ENCODE results near the gene PTPRCAP. TPM values are rescaled to one million over a fixed set of nuclear protein-coding genes. Genes with fewer than 3 reads are reported as not detected.
A peak's percentile ranks its signal among the peaks of the same experiment; 100 is the strongest.

The PTPRCAP gene
- total and polyA plus RNA-seq, 2 donors (not counting 1 experiment from before 2014, with no cell fraction given): 266 to 565 TPM

DNA sequence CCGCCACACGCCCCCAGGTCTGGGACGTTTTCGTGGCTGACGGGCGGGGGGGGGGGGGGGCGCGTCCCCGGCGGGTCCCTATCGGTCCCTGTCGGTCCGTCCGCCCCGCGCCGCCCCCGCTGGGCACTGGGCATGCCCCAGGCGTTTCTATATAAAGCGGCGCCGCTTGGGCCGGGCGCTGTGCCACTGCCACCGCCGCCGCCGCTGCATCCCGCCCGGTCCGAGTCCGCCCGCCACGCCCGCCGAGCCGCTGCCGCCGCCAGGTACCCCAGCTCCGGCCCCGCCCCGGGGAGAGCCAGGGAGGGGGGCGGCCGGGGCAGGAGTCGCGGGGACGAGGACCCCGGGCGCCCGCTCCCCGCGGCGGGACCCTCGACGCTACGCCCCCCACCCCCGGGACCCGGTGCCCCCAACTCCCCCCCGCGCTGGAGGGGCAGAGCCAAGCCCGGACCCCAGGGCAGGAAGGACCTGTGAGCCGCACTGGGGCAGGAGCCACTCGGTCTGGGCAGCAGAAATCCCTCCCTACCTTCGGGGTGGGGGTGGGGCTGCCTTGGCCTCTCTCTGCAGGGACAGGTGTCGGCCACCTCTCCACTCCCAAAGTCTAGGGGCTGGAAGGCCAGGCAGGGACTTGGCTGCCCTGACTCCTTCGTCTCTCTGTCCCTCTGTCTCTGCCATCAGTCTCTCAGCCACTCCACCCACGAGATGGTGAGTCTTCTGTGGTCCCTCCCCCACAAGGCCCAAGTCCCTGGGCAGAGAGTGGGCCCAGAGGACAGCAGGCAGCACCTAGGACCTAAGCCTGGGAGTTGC lies 21.8 kb downstream of the PTPRCAP start, which contains the start of gene CARNS1:
Gene CARNS1, plus strand, starts transcription at position 178 of the 804 bp plus-strand sequence. Its CDS starts 522 bp downstream, at position 700.
- no peaks in the 10 kb centered on the region for H3K27me3 Mint-ChIP-seq
- peaks cover 34% of the 10 kb centered on the region for H3K79me2 ChIP-seq (ENCODE audit: control insufficient read depth, insufficient read depth, low read length)

More for the DNA sequence above, 21.8 kb downstream of the PTPRCAP start, which contains the start of gene CARNS1:
- peak within 1 kb of the TSS; percentile 98 for H3K27ac Mint-ChIP-seq
- peak within 1 kb of the TSS; percentile 89 for H3K4me3 Mint-ChIP-seq
- Histone ChIP-seq H3K4me1 (ENCODE audit: control insufficient read depth in 2 of 2, insufficient read depth in 2 of 2, low read length in 2 of 2) (peaks cover 86 to 93% of the 10 kb centered on the region in 2 donors), H3K27me3 (replicated peaks in 1 of 4; ENCODE audit: control extremely low read depth in 1 of 4, control insufficient read depth in 3 of 4, insufficient read depth in 4 of 4, low read length in 3 of 4) (no peaks in the 10 kb centered on the region), H3K27ac (ENCODE audit: low read length in 2 of 2) (peak within 1 kb of the TSS; percentile 56 to 71), H3K9me3 (ENCODE audit: control extremely low read depth in 1 of 3, control insufficient read depth in 2 of 3, insufficient read depth in 1 of 3, low read length in 2 of 3) (peaks cover 0 to 2% (median 0%) of the 10 kb centered on the region in 3 donors), H3K4me2 (replicated peaks; ENCODE audit: low read depth, low read length, poor library complexity, severe bottlenecking) (peak within 1 kb of the TSS; percentile 95), H3K9ac (ENCODE audit: low read length) (peak within 1 kb of the TSS; percentile 61), H3K4me3 (ENCODE audit: control extremely low read depth in 1 of 5, extremely low read depth in 1 of 5, insufficient read depth in 1 of 5, low read depth in 2 of 5, low read length in 4 of 5) (peak within 1 kb of the TSS in 4 of 5 experiments; percentile 40 to 62 (median 54)), H2AFZ (ENCODE audit: insufficient read depth, low read depth, low read length, poor library complexity, severe bottlenecking) (peak within 1 kb of the TSS; percentile 72), H4K20me1 (ENCODE audit: control insufficient read depth, insufficient read depth, low read length, poor library complexity, severe bottlenecking) (no peaks in the 10 kb centered on the region), H3K36me3 (replicated peaks in 1 of 2; ENCODE audit: control extremely low read depth in 1 of 2, control insufficient read depth in 1 of 2, extremely low read depth in 1 of 2, insufficient read depth in 2 of 2, low read length in 1 of 2) (no peaks in the 10 kb centered on the region)
- TF ChIP-seq EZH2 (IDR thresholded peaks at IDR 0.05; ENCODE audit: borderline replicate concordance, insufficient read depth, low read depth, low read length, poor library complexity, severe bottlenecking) (no peak), CTCF (IDR thresholded peaks at IDR 0.05) (no peak)
- 9% methylated on average over 61 of the region's 67 CpGs for WGBS (ENCODE audit: insufficient coverage)
- intact Hi-C loops (cut with micrococcal nuclease): no loop called here
- ChIA-PET CTCF (interaction anchor here (1.3 to 10.4 kb wide), 2 partner anchors 9 to 13 kb away, joined by 3 to 121 read pairs; partner anchors contain the start of genes PPP1CA and TBC1D10C), POLR2A (interaction anchor here (1.1 to 10.7 kb wide), 3 partner anchors 12 to 115 kb away, joined by 3 to 195 read pairs (median 4); partner anchors contain the start of genes PPP1CA and TBC1D10C)
- peaks cover 81% of the 10 kb centered on the region for H3K4me1 Mint-ChIP-seq
- H3K9me3 Mint-ChIP-seq (ENCODE audit: insufficient read depth): no peaks in the 10 kb centered on the region
- DNase-seq: no peak
- ATAC-seq (ENCODE audit: low read depth): no peak
